ENCODE data around the gene SNRNP200.

SNRNP200 gene

DNA sequence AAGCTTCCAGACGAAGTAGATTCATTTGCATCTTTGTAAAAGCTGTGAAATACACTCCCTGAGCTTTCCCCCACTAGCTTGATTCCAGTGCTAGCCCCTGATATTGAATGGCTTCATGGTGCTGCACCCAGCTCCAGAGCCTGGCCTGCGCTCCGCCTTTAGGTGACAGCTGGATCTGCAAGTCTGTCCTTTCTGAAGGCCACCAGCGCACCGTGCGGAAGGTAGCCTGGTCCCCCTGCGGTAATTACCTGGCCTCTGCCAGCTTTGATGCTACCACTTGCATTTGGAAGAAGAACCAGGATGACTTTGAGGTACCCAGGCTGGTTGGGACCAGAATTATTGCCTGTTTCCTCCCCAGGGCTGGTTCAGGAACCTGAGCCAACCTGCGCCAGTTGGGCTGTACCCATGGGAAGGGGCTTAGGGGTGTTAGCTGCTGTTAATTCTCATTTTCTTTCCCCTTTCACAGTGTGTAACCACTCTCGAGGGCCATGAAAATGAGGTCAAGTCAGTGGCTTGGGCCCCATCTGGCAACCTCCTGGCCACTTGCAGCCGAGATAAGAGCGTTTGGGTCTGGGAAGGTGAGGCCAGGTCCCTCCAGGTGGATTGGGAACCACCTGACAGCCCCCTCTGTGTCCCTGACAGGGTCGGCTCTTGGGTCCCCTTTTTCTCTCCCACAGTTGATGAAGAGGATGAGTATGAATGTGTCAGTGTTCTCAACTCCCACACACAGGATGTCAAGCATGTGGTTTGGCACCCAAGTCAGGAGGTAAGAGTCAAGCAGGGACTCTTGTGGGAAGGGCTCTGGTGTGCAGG lies 38.0 kb downstream of the SNRNP200 start:
- Histone ChIP-seq H2BK120ac (ENCODE audit: insufficient read depth, low read length, poor library complexity) (no peak overlapping the region), H3K27ac (ENCODE audit: low read depth, low read length) (no peak overlapping the region), H3K27me3 (ENCODE audit: insufficient read depth, low read length) (no peaks in the 10 kb centered on the region), H2BK12ac (ENCODE audit: low read length) (no peak overlapping the region), H3K4me2 (ENCODE audit: low read length) (peak overlapping the region; percentile 88), H3K36me3 (ENCODE audit: control insufficient read depth in 1 of 2, insufficient read depth in 2 of 2, low read length in 2 of 2) (peaks cover 21 to 39% of the 10 kb centered on the region in 2 experiments), H2AK5ac (ENCODE audit: low read length) (no peak overlapping the region), H3K14ac (ENCODE audit: low read length) (no peak overlapping the region), H3K4ac (ENCODE audit: low read depth, low read length) (peak overlapping the region; percentile 48), H4K8ac (ENCODE audit: low read depth, low read length) (no peak overlapping the region), H3K18ac (ENCODE audit: low read length) (peak overlapping the region; percentile 31), H2AFZ (ENCODE audit: insufficient read depth, low read length, poor library complexity) (no peak overlapping the region), H3K9ac (ENCODE audit: low read length) (no peak overlapping the region), H3K4me1 (ENCODE audit: control insufficient read depth in 1 of 2, insufficient read depth in 2 of 2, low read length in 2 of 2) (peaks cover 5 to 6% of the 10 kb centered on the region in 2 experiments), H3K79me2 (ENCODE audit: control insufficient read depth, insufficient read depth, low read length, poor library complexity) (peaks cover 5% of the 10 kb centered on the region), H2BK5ac (ENCODE audit: low read depth, low read length, poor library complexity) (no peak overlapping the region), H3K9me3 (ENCODE audit: insufficient read depth, low read depth, low read length) (no peaks in the 10 kb centered on the region), H3K79me1 (ENCODE audit: low read length) (peaks cover 6% of the 10 kb centered on the region), H3K23ac (ENCODE audit: low read length) (no peak overlapping the region), H4K12ac (ENCODE audit: low read depth, low read length) (no peak overlapping the region), H3K4me3 (ENCODE audit: low read depth, low read length) (no peak overlapping the region), H4K91ac (ENCODE audit: low read depth, low read length) (no peak overlapping the region)
- peak in 1 of 2 donors; percentile 22 for DNase-seq
- no CpG with 5 or more reads among the region's 12 CpGs for WGBS (ENCODE audit: extremely low coverage, insufficient coverage, insufficient read length)

GRCh38 chr2:96265840-96266679 lies 39.3 kb downstream of the SNRNP200 start, which contains the start of the genes CIAO1 and TMEM127:
TSS of gene CIAO1 (plus strand) at chr2:96266225. CDS start at chr2:96266351, 126 bp downstream.
TSS of gene TMEM127 (minus strand) at chr2:96265997. CDS start at chr2:96265381, 616 bp downstream.
- peak within 1 kb of the TSS; percentile 45 for H3K27ac ChIP-seq (ENCODE audit: low read depth, low read length)
- H4K12ac ChIP-seq (ENCODE audit: low read depth, low read length): peak within 1 kb of the TSS; percentile 82
- H2BK12ac ChIP-seq (ENCODE audit: low read length): no peak within 1 kb of the TSS
- H3K9ac ChIP-seq (ENCODE audit: low read length): peak within 1 kb of the TSS; percentile 89
- H3K4me2 ChIP-seq (ENCODE audit: low read length): peak within 1 kb of the TSS; percentile 97
- peaks cover 5 to 6% of the 10 kb centered on the region in 2 experiments for H3K4me1 ChIP-seq (ENCODE audit: control insufficient read depth in 1 of 2, insufficient read depth in 2 of 2, low read length in 2 of 2)
- peak within 1 kb of the TSS; percentile 90 for H2AFZ ChIP-seq (ENCODE audit: insufficient read depth, low read length, poor library complexity)
- peak within 1 kb of the TSS; percentile 83 for H3K18ac ChIP-seq (ENCODE audit: low read length)
- peak within 1 kb of the TSS; percentile 80 for H3K4ac ChIP-seq (ENCODE audit: low read depth, low read length)
- no peaks in the 10 kb centered on the region for H3K9me3 ChIP-seq (ENCODE audit: insufficient read depth, low read depth, low read length)
- H4K8ac ChIP-seq (ENCODE audit: low read depth, low read length): peak within 1 kb of the TSS; percentile 95
- peak within 1 kb of the TSS; percentile 70 for H2BK120ac ChIP-seq (ENCODE audit: insufficient read depth, low read length, poor library complexity)
- peak within 1 kb of the TSS; percentile 23 for H2BK5ac ChIP-seq (ENCODE audit: low read depth, low read length, poor library complexity)
- no CpG with 5 or more reads among the region's 81 CpGs for WGBS (ENCODE audit: extremely low coverage, insufficient coverage, insufficient read length)
- H3K14ac ChIP-seq (ENCODE audit: low read length): peak within 1 kb of the TSS; percentile 85
- peaks cover 6% of the 10 kb centered on the region for H3K79me1 ChIP-seq (ENCODE audit: low read length)
- peaks cover 21 to 32% of the 10 kb centered on the region in 2 experiments for H3K36me3 ChIP-seq (ENCODE audit: control insufficient read depth in 1 of 2, insufficient read depth in 2 of 2, low read length in 2 of 2)
- peaks cover 5% of the 10 kb centered on the region for H3K79me2 ChIP-seq (ENCODE audit: control insufficient read depth, insufficient read depth, low read length, poor library complexity)
- no peaks in the 10 kb centered on the region for H3K27me3 ChIP-seq (ENCODE audit: insufficient read depth, low read length)
- peak; percentile 98 for DNase-seq
- peak within 1 kb of the TSS; percentile 80 for H4K91ac ChIP-seq (ENCODE audit: low read depth, low read length)
- peak within 1 kb of the TSS; percentile 52 for H3K23ac ChIP-seq (ENCODE audit: low read length)
- peak within 1 kb of the TSS; percentile 99 for H3K4me3 ChIP-seq (ENCODE audit: low read depth, low read length)
- no peak within 1 kb of the TSS for H2AK5ac ChIP-seq (ENCODE audit: low read length)

DNA sequence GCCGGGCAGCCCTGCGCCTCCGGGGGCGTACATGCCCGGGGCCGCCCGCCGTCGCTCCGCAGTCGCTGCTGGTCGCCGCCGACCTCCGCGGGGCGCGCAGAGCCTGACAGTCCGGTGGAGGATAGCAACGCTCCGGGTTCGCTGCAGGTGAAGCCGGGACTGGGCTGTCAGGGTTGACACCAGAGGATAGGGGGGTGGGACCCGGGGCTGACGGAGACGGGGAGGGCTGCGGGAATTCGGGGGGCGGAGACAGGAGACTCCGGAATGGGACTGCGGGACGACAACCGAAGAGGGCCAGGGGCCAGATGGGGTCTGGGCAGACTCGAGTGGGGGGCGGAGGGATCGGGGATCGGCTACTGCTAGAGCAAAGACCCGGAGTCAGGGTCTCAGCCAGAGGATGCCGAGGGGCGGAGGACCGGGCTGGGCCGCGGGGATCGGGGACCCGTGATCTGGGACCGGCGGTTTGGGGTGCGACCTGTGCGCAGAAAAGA lies 40.0 kb downstream of the SNRNP200 start:
- peaks cover 10 to 13% of the 10 kb centered on the region in 2 experiments for H3K4me1 ChIP-seq (ENCODE audit: control insufficient read depth in 1 of 2, insufficient read depth in 2 of 2, low read length in 2 of 2)
- no peak overlapping the region for H2BK12ac ChIP-seq (ENCODE audit: low read length)
- peak in 1 of 2 donors; percentile 32 for DNase-seq
- H4K91ac ChIP-seq (ENCODE audit: low read depth, low read length): peak overlapping the region; percentile 80
- H3K36me3 ChIP-seq (ENCODE audit: control insufficient read depth in 1 of 2, insufficient read depth in 2 of 2, low read length in 2 of 2): peaks cover 19 to 30% of the 10 kb centered on the region in 2 experiments
- H2AK5ac ChIP-seq (ENCODE audit: low read length): no peak overlapping the region
- H3K18ac ChIP-seq (ENCODE audit: low read length): peak overlapping the region; percentile 83
- peak overlapping the region; percentile 78 for H3K9ac ChIP-seq (ENCODE audit: low read length)
- H3K23ac ChIP-seq (ENCODE audit: low read length): no peak overlapping the region
- no CpG with 5 or more reads among the region's 49 CpGs for WGBS (ENCODE audit: extremely low coverage, insufficient coverage, insufficient read length)
- H3K27ac ChIP-seq (ENCODE audit: low read depth, low read length): no peak overlapping the region
- peak overlapping the region; percentile 90 for H2AFZ ChIP-seq (ENCODE audit: insufficient read depth, low read length, poor library complexity)
- H3K14ac ChIP-seq (ENCODE audit: low read length): peak overlapping the region; percentile 85
- H3K9me3 ChIP-seq (ENCODE audit: insufficient read depth, low read depth, low read length): no peaks in the 10 kb centered on the region
- peak overlapping the region; percentile 70 for H2BK120ac ChIP-seq (ENCODE audit: insufficient read depth, low read length, poor library complexity)
- H3K4ac ChIP-seq (ENCODE audit: low read depth, low read length): peak overlapping the region; percentile 80
- peak overlapping the region; percentile 87 for H3K4me3 ChIP-seq (ENCODE audit: low read depth, low read length)
- peak overlapping the region; percentile 23 for H2BK5ac ChIP-seq (ENCODE audit: low read depth, low read length, poor library complexity)
- H4K8ac ChIP-seq (ENCODE audit: low read depth, low read length): peak overlapping the region; percentile 95
- peak overlapping the region; percentile 97 for H3K4me2 ChIP-seq (ENCODE audit: low read length)
- H3K79me2 ChIP-seq (ENCODE audit: control insufficient read depth, insufficient read depth, low read length, poor library complexity): peaks cover 5% of the 10 kb centered on the region
- no peaks in the 10 kb centered on the region for H3K27me3 ChIP-seq (ENCODE audit: insufficient read depth, low read length)
- peaks cover 6% of the 10 kb centered on the region for H3K79me1 ChIP-seq (ENCODE audit: low read length)
- H4K12ac ChIP-seq (ENCODE audit: low read depth, low read length): peak overlapping the region; percentile 82
